AG09309 (cell line): ENCODE results near the gene LZIC.

ENCODE experiments used
- DNase-seq: peaks from one replicate; pipeline ENCODE4 v3.0.0-alpha.2; 2010; ENCODE audit warnings: low read depth
- H3K4me3 ChIP-seq: 2 replicates; pipeline ENCODE4 v1.5.1; 2011; ENCODE audit warnings: mild to moderate bottlenecking, low read depth, low read length, moderate library complexity; ENCODE audit not compliant: control insufficient read depth
- TF ChIP-seq, protein P1 (sequence below): IDR thresholded peaks from 2 replicates; pipeline ENCODE4 v1.5.1; 2011; ENCODE audit warnings: mild to moderate bottlenecking, low read depth, low read length, inconsistent platforms; ENCODE audit not compliant: insufficient read depth, control insufficient read depth; ENCODE audit errors: missing control alignments

LZIC gene

DNA sequence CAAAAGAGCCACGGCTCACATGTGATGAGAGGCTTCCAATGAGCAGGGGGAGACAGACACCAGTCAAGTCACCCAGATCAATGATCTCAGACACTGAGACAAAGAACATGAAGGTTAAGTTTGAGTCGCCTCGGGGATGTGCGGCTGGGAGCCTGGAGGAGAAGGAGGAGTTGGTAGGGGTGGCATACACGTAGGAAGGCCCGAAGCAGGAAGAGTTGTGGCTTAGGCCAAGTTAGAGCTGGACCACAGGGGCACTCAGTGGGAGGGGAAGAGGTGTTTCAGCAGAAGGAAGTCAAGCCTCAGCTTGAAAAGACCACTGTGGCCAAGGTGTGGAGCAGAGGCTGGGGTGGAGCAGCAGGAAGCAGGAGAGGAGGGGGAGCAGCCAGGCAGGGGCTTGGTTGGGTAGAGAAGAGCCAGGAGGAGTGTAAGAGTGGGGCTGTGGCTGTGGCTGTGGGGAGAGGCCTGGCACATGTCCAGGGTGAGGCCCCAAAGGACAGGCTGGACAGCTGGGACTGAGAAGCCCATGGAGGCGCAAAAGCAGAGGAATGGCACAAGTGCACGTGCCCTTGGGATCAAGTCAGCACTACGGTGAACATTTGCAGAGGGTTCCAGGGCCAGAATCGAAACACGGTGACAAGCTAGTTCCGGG is 60.8 kb downstream of the LZIC start:
- TF ChIP-seq, protein P1, sequence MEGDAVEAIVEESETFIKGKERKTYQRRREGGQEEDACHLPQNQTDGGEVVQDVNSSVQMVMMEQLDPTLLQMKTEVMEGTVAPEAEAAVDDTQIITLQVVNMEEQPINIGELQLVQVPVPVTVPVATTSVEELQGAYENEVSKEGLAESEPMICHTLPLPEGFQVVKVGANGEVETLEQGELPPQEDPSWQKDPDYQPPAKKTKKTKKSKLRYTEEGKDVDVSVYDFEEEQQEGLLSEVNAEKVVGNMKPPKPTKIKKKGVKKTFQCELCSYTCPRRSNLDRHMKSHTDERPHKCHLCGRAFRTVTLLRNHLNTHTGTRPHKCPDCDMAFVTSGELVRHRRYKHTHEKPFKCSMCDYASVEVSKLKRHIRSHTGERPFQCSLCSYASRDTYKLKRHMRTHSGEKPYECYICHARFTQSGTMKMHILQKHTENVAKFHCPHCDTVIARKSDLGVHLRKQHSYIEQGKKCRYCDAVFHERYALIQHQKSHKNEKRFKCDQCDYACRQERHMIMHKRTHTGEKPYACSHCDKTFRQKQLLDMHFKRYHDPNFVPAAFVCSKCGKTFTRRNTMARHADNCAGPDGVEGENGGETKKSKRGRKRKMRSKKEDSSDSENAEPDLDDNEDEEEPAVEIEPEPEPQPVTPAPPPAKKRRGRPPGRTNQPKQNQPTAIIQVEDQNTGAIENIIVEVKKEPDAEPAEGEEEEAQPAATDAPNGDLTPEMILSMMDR: no peak
- no peak overlapping the region for H3K4me3 ChIP-seq
- DNase-seq: no peak

DNA sequence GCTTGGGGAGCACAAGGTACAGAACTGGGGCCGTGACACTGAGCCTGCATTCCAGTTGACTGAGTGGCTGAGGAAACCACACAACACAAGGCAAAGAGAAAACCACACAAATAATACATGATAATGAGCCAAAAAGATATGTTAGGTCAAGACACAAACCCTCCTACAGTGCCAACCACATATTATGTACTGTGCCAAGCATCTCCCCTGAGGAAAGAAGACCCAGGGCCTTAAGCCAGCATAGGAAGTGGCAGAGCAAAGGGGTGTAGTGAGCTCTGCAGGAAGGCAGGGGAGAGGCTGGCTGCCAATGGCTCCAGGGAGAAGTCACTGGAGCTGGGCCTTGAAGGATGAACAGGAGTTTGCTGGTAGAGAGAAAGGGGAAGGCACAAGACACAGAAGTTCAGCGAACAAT is 61.3 kb downstream of the LZIC start:
- TF ChIP-seq, protein P1: no peak
- DNase-seq: no peak
- H3K4me3 ChIP-seq: no peak overlapping the region
